HG03432 (cell line): ENCODE data around the gene GTF3A.
A peak's percentile ranks its signal among the peaks of the same experiment; 100 is the strongest.

Experiments used
- ATAC-seq: cut with Tn5 transposase; IDR thresholded peaks from one replicate; pipeline ENCODE4 v1.9.1; 2021; ENCODE audit warnings: mild to moderate bottlenecking, moderate library complexity; ENCODE audit not compliant: unreplicated experiment

Gene GTF3A

DNA sequence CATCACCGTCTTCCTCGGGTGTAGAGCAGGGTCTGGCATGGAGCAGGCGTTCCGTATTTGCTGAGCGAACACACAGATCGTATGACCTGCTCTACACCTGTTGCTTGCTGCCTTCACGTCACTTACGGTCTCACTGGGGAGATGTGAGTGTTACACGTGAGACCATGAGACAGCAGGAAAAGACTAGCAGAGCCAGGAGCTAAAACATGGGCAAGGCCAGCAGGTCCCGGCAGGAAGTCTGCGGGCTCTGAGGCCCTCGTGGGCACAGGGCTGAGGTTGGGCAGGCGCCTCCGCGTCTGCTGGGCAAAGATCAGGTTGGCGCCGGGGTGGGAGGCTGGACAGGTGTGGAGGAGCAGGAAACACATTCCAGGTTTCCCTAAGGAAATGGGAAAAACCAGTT is 19.7 kb upstream of the GTF3A start:
- no peak for ATAC-seq

GRCh38 chr13:27405546-27406134 is 18.8 kb upstream of the GTF3A start:
- ATAC-seq = no peak

GRCh38 chr13:27406178-27406939 is 18.1 kb upstream of the GTF3A start:
- no peak for ATAC-seq

DNA sequence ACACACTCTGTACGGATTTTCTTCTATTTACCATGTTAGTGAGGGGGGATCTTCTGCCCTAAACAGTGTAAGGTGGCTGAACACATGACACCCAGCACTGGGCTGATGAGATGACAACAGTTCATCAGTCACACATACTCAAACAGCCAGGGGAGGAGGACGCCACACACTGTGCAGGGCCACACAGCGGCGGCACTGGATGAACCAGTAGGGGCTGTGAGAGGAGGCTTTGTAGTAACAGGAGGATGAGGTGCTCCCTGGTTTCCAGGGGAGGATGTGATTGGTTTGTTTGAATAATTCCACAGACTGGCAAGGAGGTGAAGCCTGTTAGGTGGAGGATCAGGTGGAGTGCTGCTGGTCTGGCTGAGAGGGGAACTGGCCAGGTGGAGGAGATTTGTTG is 16.3 kb upstream of the GTF3A start:
- ATAC-seq = no peak

GRCh38 chr13:27409013-27409412 is 15.4 kb upstream of the GTF3A start:
- ATAC-seq = no peak

DNA sequence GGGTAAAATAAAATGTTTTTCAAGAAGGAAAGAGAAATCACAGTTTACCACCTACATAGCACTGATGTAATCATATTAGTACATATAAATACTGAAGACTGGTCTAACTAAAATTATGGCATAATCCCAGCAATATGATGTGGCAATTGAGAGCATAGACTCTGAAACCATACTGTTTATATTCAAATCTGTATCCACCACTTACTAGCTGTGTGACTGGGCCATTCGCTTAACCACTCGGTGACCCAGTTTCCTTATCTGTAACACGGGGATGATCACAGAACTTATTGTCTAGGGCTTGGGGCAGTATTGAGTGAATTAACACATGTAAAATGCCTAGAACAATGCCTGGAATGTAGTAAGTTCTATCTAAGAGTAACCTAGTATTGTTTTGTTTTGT is 13.1 kb upstream of the GTF3A start:
- ATAC-seq = no peak

GRCh38 chr13:27415116-27415515 is 9.3 kb upstream of the GTF3A start:
- ATAC-seq = no peak

DNA sequence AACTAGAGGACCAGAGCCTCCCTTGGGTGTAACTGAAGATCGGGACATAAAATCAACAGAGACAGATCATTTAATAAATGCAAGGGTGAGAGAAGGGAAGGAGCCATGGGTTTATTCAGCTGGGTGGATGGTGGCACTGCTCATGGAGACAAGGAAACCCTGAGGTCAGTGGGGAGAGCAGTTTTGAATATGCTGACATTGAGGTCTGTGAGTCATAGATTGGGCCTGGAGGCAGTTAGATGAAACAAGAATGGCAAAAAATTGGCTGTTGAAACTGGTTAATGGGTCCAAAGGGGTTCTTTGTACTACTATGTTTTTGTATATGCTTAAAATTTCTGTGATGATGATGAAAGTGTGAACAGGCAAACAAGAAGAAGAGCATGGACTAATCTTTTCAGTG is 5.1 kb upstream of the GTF3A start:
- no peak for ATAC-seq

DNA sequence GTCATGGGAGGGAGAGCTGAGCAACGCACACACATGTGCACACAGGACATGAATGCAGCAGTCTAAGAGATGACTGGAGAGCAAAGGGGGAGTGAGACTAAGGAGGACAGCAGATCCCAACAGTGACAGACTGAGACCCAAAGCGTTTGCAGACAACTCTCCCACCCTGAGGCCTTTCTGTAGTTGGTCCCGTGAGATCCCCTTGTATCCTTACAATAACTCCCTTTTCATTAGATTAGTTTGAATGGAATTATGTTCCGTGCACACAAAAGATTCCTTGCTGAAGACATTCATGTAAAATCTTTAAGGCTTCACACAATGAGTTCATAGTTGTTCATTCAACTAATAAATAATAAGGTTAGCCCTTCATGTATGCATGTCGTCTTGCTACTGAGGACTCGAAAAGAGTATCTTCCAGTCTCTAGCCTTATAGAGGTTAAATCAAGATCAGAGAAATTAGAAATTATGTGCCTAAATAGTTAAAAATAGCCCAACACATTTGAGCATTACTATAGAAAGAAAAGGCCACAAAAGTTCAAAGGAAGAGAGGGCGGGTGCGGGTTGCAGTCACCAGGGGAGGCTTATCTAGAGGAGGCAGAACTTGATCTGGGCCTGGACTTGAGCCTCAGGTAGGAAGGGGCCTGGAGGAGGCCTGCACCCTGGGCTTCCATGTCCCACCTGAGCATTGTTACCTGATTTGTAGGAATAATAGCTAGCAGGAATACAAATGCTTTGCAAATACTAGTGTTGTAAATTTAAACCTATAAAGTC is 3.1 kb upstream of the GTF3A start:
- ATAC-seq = no peak

DNA sequence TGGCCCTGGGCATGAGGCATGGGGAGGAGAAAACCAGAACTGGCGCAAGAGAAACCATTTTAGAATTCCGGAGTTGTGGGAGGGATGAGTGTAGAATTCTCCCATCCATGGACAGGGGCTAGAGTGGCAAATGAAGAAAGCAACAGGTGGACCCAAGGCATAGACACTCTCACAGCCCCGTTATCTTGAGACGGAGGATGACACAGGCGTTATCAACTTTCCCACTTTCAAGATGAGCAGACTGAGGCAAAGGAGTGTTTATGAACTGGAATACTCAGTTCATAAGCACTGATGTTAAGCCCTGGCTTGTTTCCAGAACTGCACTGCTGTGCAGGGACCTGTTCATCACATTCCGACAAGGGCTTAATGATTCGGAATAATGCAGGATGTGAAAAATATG is 1.1 kb upstream of the GTF3A start:
- ATAC-seq = no peak

GRCh38 chr13:27425158-27425917 is 919 bp downstream of the GTF3A start:
- ATAC-seq = peak; percentile 1

DNA sequence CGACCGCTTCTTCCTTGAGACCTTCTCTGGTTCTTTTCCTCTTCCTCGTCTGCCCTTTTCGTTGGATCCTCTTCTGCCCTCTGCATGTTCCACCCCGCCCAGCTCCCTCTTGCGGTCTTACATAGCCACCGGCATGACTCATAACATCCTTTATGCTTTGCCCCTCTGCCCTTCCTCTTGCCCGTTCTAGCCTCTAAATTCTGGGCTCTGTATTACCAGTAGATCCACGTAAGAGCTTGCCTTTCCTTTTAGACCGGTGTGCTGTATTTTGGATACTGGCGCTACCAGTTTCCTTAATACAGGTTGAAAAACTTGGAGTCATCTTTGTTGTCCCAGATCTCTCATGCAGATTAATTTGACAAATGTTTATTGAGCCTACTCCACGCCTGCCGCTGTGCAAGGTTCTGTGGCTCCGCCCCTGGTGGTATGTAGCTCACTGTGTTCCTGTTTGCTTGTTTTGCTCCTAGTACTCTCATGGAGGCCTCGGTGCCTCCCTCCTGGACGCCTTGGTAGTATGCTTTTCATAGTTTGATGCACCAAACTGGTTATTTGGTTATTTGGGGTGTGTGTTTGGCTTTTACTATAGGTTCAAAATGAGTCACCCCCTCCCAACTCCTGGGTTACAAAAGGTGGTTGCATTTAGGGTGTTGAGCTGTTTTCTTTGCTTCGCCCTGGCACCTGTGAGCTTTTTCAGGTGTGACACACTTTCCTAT is 1.7 kb downstream of the GTF3A start:
- peak; percentile 73 for ATAC-seq

DNA sequence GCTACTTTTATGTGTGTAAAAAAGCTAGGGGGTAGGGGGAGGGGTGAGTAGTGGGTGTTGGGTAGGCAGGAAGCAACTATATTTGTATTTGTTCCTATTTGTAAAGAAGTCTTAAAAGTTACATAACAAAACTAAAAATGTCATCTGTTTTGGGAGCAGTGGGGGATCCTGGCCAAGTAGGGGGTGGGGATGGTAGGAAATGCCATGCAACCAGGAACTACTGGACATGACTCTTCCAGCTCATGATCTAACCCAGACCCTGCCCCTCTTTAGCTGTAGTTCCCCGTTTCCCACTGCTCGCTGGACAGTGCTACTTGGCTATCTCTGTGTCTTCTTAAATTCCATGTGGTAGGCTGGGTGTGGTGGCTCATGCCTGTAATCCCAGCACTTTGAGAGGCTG is 3.2 kb downstream of the GTF3A start:
- no peak for ATAC-seq

DNA sequence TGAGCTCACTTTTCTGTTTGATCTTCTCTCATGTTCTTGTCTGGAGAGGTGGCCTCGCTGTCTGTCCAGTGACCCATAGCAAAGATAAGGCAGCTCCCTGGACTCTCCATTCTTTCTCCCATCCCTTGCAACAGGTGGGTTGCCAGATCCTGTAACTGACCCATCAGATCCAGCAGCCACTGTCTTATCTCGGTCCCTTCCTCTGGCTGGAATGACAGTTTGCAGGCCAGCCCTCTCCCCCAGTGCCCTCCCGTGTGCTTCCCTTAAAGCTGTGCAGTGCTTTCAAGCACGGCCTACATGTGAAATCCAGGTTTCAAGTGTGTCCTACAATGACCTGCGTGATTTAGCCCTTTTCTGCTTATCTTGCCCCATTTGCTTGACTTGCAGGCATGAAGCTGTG is 3.7 kb downstream of the GTF3A start:
- no peak for ATAC-seq

DNA sequence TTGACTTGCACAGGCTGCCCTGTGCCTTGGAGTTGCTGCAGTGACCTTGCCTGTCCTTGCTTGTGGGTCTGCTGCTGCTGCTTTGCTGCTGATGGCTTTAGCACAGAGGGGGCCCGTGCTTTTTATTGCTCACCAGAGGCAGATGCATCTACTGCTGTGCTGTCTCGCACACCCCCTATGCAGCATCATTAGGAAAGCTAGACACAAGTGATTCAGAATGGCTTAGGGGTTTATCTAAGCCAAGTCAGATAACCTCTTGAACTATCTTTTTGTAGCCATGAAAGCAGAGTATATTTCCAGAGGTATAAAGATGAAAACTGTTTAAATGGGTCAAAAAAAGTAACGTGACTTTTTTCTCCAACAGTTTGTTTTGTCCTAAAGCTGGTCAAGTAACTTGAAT is 7.8 kb downstream of the GTF3A start:
- ATAC-seq = no peak

GRCh38 chr13:27432611-27433210 is 8.3 kb downstream of the GTF3A start:
- no peak for ATAC-seq

DNA sequence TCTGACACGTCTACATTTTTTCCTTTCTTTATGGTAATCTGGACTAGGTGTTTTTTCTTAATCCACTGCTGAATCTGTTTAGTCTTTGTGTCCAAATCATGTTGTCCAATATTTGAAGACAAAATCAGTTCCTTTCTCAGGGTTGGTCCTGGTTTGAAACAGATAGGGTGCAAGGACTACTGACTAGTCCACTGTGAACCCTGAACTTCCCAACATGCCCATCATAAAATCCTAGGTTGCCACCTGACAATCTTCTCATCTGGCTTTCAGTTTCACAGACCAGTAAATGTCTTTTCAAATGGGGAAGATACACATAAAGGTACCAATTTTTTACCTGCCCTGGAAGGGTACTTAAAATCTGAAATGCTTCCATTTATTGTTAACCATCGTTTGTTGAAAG is 12.7 kb downstream of the GTF3A start:
- no peak for ATAC-seq

DNA sequence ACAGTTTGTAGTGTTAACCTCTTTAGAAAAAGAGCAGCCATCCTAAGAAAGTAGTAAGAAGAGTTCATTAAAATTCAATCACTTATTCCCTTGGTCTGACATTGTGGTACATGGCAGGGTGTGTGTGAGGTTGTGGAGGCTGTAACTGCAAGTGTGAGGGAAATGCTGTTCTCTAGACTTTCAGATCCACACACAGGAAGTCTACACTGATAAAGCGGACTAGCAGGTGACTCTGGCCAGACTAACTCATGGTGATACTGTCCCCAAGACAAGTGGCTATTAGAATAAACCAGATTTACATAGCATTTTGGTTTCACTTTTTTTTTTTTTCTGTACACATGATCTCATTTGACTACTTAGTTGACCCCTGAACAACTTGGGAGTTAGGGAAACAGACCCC is 16.0 kb downstream of the GTF3A start:
- ATAC-seq = peak; percentile 40

GRCh38 chr13:27442071-27442647 is 17.7 kb downstream of the GTF3A start:
- ATAC-seq = no peak

DNA sequence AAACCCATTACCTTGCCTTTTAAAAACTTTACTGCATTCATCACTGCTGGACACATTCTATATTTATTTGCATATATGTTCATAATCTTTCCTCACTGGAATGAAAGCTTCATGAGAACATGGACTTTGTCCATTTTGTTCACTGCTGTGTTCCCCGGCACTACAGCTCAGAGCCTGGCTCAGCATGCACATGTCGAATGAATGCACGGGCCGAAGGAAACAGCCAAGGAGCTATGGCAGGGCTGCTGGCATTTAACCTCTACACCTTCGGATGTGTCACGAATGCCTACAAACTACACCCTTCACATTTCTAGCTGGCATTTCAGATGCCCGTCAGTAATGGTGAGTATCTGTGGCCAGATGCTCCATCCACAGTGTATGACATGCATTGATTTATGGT is 18.4 kb downstream of the GTF3A start:
- no peak for ATAC-seq
